22Rv1 (cell line): ENCODE results near the gene RPS19.

ENCODE experiments used
- CTCF ChIP-seq: fragments of 450-650 bp; IDR thresholded peaks from 2 replicates; pipeline ENCODE4 v1.5.1; 2017; ENCODE audit warnings: mild to moderate bottlenecking
- ZFX ChIP-seq: fragments of 450-650 bp; IDR thresholded peaks from 2 replicates; pipeline ENCODE4 v1.6.1; 2017; ENCODE audit warnings: antibody characterized with exemption, borderline replicate concordance

GRCh38 chr19:41872775-41873647 is 13.0 kb downstream of the RPS19 start:
- TF ChIP-seq ZFX (no peak), CTCF (peak; percentile 88)
